Measurements from ENCODE around the gene LAMB3. TPM values are rescaled to one million over a fixed set of nuclear protein-coding genes. Genes with fewer than 3 reads are reported as not detected.
A peak's percentile ranks its signal among the peaks of the same experiment; 100 is the strongest.

LAMB3 gene
- total and polyA plus RNA-seq, 9 donors, result 0.32 to 7.2 (median 0.96) TPM

DNA sequence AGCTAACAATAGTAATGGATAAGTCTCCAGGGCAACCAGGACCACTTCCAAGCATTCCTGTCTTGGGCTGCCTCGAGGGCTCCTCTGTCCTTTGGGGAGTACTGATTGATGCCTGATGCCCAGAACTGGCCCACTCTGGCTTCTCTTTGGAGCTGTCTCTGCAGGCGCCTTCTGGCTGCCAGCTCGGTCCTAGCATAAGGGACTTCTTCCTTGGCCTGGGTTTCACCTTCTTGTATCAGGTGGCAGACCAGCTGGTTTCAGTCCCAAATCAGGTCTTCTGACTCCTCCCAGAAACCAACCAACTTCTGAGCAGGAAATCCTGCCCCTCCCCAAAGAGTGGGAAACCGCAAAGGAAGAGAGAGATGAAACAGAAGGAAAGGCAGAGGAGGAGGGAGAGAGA, 33.6 kb upstream of the LAMB3 start:
- Histone ChIP-seq H3K36me3 (ENCODE audit: control insufficient read depth, insufficient read depth, low read length) (no peaks in the 10 kb centered on the region), H3K4me3 (ENCODE audit: low read length) (no peak overlapping the region), H3K4me1 (ENCODE audit: control insufficient read depth, insufficient read depth, low read length) (peaks cover 23% of the 10 kb centered on the region), H3K27me3 (ENCODE audit: control insufficient read depth, insufficient read depth, low read length) (no peaks in the 10 kb centered on the region), H3K9me3 (replicated peaks; ENCODE audit: control insufficient read depth, low read depth, low read length) (no peaks in the 10 kb centered on the region), H3K27ac (ENCODE audit: low read length) (no peak overlapping the region)
- no peak for DNase-seq
- WGBS (ENCODE audit: insufficient coverage), result 29% methylated on average over 1 of the region's 4 CpGs

DNA sequence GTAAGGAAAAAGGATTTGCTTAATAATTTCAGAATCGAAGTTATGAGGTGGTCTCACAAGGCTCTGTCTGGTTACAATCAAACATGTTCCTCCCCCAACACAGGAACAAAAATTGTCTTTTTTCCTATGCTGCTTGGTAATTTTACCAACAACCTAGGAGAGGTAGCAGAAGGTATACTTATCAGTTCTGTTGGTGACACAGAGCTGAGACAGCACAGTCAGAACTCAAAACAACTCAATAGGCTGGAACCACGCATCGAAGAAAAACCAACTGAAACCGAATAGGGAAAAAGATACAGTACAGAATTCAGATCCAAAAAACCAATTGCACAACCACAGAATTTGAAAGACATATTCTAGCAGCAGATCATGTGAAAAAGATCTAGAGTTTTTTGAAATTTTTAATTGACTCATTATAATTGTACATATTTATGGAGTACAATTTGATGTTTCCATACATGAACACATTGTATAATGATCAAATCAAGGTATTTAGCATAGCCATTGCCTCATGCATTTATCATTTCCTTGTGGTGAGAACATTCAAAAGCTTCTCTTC, 26.8 kb upstream of the LAMB3 start:
- no CpG with 5 or more reads among the region's 4 CpGs for WGBS (ENCODE audit: insufficient coverage)
- H3K9me3 ChIP-seq (replicated peaks; ENCODE audit: control insufficient read depth, low read depth, low read length), result no peaks in the 10 kb centered on the region
- peaks cover 16% of the 10 kb centered on the region for H3K4me1 ChIP-seq (ENCODE audit: control insufficient read depth, insufficient read depth, low read length)
- peaks cover 24% of the 10 kb centered on the region for H3K27me3 ChIP-seq (ENCODE audit: control insufficient read depth, insufficient read depth, low read length)
- H3K4me3 ChIP-seq (ENCODE audit: low read length), result no peak overlapping the region
- no peak for DNase-seq
- no peaks in the 10 kb centered on the region for H3K36me3 ChIP-seq (ENCODE audit: control insufficient read depth, insufficient read depth, low read length)
- no peak overlapping the region for H3K27ac ChIP-seq (ENCODE audit: low read length)

DNA sequence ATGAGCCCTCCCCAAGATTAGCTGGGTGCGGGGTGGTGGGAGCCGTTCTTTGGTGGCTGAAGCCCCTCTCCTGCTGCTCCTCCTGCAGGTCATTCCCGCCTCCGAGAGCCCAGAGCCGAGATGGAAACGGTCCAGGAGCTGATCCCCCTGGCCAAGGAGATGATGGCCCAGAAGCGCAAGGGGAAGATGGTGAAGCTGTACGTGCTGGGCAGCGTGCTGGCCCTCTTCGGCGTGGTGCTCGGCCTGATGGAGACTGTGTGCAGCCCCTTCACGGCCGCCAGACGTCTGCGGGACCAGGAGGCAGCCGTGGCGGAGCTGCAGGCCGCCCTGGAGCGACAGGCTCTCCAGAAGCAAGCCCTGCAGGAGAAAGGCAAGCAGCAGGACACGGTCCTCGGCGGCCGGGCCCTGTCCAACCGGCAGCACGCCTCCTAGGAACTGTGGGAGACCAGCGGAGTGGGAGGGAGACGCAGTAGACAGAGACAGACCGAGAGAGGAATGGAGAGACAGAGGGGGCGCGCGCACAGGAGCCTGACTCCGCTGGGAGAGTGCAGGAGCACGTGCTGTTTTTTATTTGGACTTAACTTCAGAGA, 23.4 kb upstream of the LAMB3 start:
- H3K27me3 ChIP-seq (ENCODE audit: control insufficient read depth, insufficient read depth, low read length), result peaks cover 29% of the 10 kb centered on the region
- peak overlapping the region; percentile 38 for H3K27ac ChIP-seq (ENCODE audit: low read length)
- H3K4me3 ChIP-seq (ENCODE audit: low read length), result peak overlapping the region; percentile 52
- DNase-seq, result peak; percentile 55
- under 1% methylated on average over 28 of the region's 34 CpGs for WGBS (ENCODE audit: insufficient coverage)
- H3K4me1 ChIP-seq (ENCODE audit: control insufficient read depth, insufficient read depth, low read length), result peaks cover 16% of the 10 kb centered on the region
- H3K9me3 ChIP-seq (replicated peaks; ENCODE audit: control insufficient read depth, low read depth, low read length), result no peaks in the 10 kb centered on the region
- no peaks in the 10 kb centered on the region for H3K36me3 ChIP-seq (ENCODE audit: control insufficient read depth, insufficient read depth, low read length)

DNA sequence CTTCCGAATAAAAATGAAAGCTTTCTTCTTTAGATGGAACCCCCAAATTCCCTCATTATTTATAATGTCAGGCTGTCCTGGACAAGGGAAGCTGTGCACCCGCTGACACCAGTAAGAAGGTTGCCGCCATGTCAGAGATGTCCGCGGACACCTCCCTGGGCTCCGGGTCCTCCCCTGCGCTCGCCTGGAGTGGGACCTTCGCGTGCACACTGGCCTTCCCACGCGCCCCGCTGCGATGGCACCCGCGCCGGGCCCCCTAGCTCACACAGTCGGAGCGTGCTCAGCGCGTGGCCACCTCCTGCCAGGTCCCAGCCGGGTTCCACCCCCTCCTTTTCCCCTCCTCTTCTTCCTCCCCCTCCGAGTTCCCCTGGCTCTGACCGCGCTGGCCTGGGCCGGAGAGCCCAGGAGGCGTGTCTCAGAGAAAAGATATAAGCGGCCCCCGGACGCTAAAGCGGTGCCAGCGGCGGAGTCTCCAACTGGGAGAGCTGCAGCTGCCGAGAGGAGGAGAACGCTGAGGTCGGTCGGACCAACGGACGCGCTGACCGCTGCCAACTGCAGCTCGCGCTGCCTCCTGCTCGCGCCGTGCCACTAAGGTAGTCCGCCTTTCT, 22.8 kb upstream of the LAMB3 start, which contains the start of gene G0S2:
Gene G0S2 (plus strand): TSS at position 456 of the 608 bp plus-strand sequence. CDS start 273 bp downstream, outside the sequence.
- Histone ChIP-seq H3K27ac (ENCODE audit: low read length) (peak within 1 kb of the TSS; percentile 38), H3K4me1 (ENCODE audit: control insufficient read depth, insufficient read depth, low read length) (peaks cover 16% of the 10 kb centered on the region), H3K27me3 (ENCODE audit: control insufficient read depth, insufficient read depth, low read length) (peaks cover 29% of the 10 kb centered on the region), H3K4me3 (ENCODE audit: low read length) (peak within 1 kb of the TSS; percentile 52), H3K36me3 (ENCODE audit: control insufficient read depth, insufficient read depth, low read length) (no peaks in the 10 kb centered on the region), H3K9me3 (replicated peaks; ENCODE audit: control insufficient read depth, low read depth, low read length) (no peaks in the 10 kb centered on the region)
- WGBS (ENCODE audit: insufficient coverage), result under 1% methylated on average over 45 of the region's 47 CpGs
- peak; percentile 82 for DNase-seq

DNA sequence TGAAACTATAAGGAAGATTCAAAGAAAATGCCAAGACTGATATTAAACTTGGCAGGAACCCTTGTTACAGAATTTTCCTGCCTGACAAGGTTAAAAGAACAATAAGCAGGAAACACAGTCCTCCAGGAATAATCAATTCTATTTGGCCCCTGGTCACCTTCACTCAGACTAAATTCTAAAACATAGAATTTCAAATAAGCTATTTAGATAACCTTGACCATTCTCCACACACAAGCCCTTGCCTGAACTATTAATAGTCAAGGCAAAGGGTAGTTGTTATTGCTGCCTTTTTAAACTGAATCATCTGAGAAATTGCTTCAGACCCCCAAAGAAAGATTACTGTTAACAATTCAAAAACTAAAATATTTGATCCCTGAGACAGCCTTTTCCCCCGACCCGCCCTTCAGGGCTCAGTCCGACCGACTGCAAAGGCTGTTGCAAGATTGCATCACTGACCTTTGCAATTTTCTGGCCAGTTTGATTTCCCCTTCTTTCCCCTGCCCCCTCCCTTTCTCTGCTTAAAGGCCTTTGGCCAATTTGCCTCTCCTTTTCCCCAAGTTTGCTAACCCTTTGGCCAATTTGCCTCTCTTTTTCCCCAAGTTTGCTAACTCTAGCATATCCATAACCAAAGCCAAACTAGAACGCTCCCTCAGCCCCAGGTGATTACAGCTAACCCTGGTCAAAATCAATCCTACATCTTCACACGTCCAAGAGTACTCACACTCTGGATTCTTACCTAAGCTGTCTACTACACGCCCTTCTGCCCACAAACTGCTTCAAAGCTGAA, 21.6 kb upstream of the LAMB3 start:
- no peaks in the 10 kb centered on the region for H3K9me3 ChIP-seq (replicated peaks; ENCODE audit: control insufficient read depth, low read depth, low read length)
- peaks cover 16% of the 10 kb centered on the region for H3K4me1 ChIP-seq (ENCODE audit: control insufficient read depth, insufficient read depth, low read length)

DNA sequence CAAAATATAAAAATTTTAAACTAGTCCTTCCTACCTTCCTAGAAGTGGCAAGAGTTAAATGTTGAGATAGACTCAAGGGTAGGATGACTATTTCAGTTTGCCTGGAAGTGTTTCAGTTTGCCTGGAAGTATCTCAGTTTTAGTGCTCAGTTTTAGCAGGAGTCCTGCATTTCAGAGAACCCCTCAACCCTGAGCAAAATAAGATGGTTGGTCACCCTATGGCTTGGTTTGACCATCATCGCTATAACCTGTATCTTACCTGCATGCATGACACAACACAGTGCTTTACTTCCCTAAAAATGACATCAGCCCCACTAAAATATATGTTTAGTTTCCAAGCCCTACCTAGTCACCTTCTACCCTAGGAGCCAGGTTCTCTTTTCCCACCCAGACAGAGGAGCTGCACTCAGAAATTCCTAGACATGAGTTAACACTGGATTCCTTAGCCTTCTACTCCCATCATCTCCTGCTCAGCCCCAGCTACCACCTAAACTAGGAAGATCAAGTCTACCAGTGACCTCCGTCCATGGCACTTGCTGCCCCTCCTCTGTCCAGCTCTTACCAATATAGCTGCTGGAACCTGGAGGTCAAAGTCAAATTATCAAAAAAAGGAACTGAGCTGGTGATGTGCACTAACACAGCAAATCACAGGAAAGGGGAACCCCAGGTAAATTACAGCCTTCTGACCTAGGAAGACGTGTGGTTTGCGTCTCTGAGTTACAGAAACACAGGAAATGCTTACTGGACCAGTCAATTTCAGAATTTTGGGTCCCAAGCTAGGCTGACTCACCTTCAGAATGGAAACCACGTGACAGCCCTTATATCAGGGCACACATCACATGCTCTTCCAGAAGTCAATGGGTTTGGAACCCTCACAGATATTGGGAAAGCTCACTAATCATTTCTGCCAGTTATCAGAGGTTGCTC, 20.7 kb upstream of the LAMB3 start:
- Histone ChIP-seq H3K4me3 (ENCODE audit: low read length) (no peak overlapping the region), H3K36me3 (ENCODE audit: control insufficient read depth, insufficient read depth, low read length) (no peaks in the 10 kb centered on the region), H3K4me1 (ENCODE audit: control insufficient read depth, insufficient read depth, low read length) (peaks cover 16% of the 10 kb centered on the region), H3K27me3 (ENCODE audit: control insufficient read depth, insufficient read depth, low read length) (peaks cover 29% of the 10 kb centered on the region), H3K27ac (ENCODE audit: low read length) (no peak overlapping the region), H3K9me3 (replicated peaks; ENCODE audit: control insufficient read depth, low read depth, low read length) (no peaks in the 10 kb centered on the region)
- DNase-seq, result no peak
- WGBS (ENCODE audit: insufficient coverage), result 45% methylated on average over 4 of the region's 5 CpGs

More for the DNA sequence above, 21.6 kb upstream of the LAMB3 start:
- WGBS (ENCODE audit: insufficient coverage), result 53% methylated on average over 5 of the region's 7 CpGs
- Histone ChIP-seq H3K27me3 (ENCODE audit: control insufficient read depth, insufficient read depth, low read length) (peaks cover 29% of the 10 kb centered on the region), H3K27ac (ENCODE audit: low read length) (no peak overlapping the region), H3K36me3 (ENCODE audit: control insufficient read depth, insufficient read depth, low read length) (no peaks in the 10 kb centered on the region), H3K4me3 (ENCODE audit: low read length) (no peak overlapping the region)
- DNase-seq, result no peak

DNA sequence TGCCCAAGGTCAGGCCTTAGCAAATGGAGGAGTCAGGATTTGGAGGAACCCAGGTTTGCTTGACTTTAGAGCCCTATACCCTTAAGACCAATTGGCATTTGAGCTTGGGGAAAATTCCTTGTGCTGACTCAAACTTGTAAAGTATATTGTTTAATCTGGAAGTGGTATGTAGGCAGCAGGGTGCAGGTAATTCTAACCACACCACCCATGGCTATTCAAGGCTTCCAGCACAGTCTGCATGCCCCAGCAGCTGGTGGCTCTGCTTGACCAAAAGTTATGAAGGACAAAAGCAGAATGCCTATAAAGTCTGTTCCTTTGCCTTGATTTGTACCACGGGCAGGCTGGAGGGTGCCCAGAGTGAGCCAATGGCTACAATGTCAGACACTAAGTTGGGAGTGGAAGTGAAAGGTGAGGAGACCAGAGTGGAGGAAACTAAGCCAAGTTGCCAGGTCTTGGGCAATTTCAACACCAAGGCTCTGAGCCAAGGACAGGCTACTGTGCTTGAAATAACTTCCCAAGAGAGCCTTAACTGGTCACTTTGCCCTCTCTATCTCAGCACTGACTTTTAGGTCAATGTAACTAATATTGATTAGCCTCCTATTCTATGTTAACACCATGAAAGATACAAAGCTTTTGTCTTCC, 18.3 kb upstream of the LAMB3 start:
- Histone ChIP-seq H3K27me3 (ENCODE audit: control insufficient read depth, insufficient read depth, low read length) (peaks cover 16% of the 10 kb centered on the region), H3K27ac (ENCODE audit: low read length) (no peak overlapping the region), H3K9me3 (replicated peaks; ENCODE audit: control insufficient read depth, low read depth, low read length) (no peaks in the 10 kb centered on the region), H3K4me1 (ENCODE audit: control insufficient read depth, insufficient read depth, low read length) (peaks cover 8% of the 10 kb centered on the region), H3K4me3 (ENCODE audit: low read length) (no peak overlapping the region), H3K36me3 (ENCODE audit: control insufficient read depth, insufficient read depth, low read length) (no peaks in the 10 kb centered on the region)
- 69% methylated on average over 1 of the region's 1 CpG for WGBS (ENCODE audit: insufficient coverage)
- no peak for DNase-seq

DNA sequence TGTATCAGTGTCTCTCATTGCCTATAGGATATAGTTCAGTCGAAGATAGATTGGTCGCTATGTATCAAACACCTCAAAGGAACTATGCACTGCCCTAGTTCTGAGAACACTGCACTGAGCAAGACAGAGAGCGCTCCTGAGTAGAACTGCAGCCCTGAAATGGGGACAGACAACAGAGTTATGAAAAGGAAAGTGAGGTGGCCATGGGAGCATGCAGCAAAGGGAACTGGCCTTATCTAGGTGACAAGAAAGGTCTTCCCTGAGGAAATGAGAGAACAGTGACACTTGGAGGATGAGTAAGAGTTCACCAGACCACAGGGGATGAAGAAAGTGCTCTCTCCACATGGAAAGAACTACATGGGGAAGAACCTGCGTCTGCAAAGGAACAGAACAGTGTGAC, 15.5 kb upstream of the LAMB3 start:
- no peak for DNase-seq
- H3K4me1 ChIP-seq (ENCODE audit: control insufficient read depth, insufficient read depth, low read length), result no peaks in the 10 kb centered on the region
- H3K27me3 ChIP-seq (ENCODE audit: control insufficient read depth, insufficient read depth, low read length), result no peaks in the 10 kb centered on the region
- H3K27ac ChIP-seq (ENCODE audit: low read length), result no peak overlapping the region
- no peaks in the 10 kb centered on the region for H3K36me3 ChIP-seq (ENCODE audit: control insufficient read depth, insufficient read depth, low read length)
- 60% methylated on average over 2 of the region's 4 CpGs for WGBS (ENCODE audit: insufficient coverage)
- H3K4me3 ChIP-seq (ENCODE audit: low read length), result no peak overlapping the region
- H3K9me3 ChIP-seq (replicated peaks; ENCODE audit: control insufficient read depth, low read depth, low read length), result no peaks in the 10 kb centered on the region

DNA sequence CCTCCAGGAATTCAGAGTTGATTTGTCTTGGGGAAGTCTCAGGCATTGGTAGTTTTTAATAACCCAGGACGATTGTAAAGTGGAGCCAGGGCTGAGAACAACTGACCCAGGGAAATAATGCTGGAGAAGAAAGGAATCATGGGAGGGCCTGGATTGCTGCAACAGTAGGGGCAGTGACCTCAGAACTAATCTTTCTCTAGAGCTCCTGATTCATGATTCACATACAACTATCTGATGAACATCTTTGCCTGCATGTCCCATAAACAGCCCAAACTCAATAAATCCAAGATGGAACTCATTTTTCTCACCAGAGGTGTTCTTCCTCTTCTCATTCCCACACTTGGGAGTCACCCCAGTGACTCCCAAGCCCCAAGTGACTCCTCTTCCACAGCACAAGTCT, 14.9 kb upstream of the LAMB3 start:
- DNase-seq, result no peak
- Histone ChIP-seq H3K4me1 (ENCODE audit: control insufficient read depth, insufficient read depth, low read length) (no peaks in the 10 kb centered on the region), H3K27me3 (ENCODE audit: control insufficient read depth, insufficient read depth, low read length) (no peaks in the 10 kb centered on the region), H3K36me3 (ENCODE audit: control insufficient read depth, insufficient read depth, low read length) (no peaks in the 10 kb centered on the region), H3K9me3 (replicated peaks; ENCODE audit: control insufficient read depth, low read depth, low read length) (no peaks in the 10 kb centered on the region), H3K4me3 (ENCODE audit: low read length) (no peak overlapping the region), H3K27ac (ENCODE audit: low read length) (no peak overlapping the region)
- WGBS (ENCODE audit: insufficient coverage), result no CpG with 5 or more reads among the region's 1 CpG
